NCI-H1436 (cell line): ENCODE measurements around the gene SPPL3.
"Not testable (repeated sequence)": the region's sequence is repeated elsewhere in the genome, so short reads cannot be mapped to it uniquely, and the experiment has no call there.

Experiments used
- DNase-seq: peaks from one replicate; lab custom pipeline; 2025; lab: John Stamatoyannopoulos, UW

The SPPL3 gene, protein sequence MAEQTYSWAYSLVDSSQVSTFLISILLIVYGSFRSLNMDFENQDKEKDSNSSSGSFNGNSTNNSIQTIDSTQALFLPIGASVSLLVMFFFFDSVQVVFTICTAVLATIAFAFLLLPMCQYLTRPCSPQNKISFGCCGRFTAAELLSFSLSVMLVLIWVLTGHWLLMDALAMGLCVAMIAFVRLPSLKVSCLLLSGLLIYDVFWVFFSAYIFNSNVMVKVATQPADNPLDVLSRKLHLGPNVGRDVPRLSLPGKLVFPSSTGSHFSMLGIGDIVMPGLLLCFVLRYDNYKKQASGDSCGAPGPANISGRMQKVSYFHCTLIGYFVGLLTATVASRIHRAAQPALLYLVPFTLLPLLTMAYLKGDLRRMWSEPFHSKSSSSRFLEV

DNA sequence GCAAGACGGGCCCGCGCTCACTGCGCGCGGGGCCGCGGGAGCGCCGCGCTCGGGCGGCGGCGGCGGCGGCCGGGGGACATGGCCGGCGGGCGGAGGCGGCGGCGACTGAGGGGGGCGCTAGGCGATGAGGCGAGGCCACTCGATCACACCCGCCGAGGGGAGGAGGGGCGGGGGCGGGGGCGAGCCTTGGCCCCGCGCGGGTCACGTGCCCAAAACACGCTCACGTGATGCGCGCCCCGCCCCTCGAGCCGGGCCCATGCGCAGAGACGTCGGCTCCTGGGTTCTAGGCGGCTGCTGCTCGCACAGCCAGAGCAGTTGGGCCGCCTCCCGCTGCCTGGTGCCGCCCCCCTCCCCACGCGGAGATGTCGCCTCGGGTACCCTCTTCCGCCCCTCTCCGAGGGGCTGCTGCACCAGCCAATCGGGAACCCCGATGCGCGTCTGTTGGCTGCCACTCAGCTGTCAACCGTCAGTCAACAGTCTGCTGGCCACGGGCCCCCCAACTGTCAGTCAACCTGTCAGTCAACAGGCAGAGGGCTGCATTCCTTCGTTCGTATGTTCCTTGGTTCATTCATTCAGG is at the start of gene SPPL3:
Gene SPPL3 (minus strand): TSS at position 162 of the 577 bp plus-strand sequence. CDS start 491 bp downstream, outside the sequence.
- DNase-seq = peak; percentile 85

DNA sequence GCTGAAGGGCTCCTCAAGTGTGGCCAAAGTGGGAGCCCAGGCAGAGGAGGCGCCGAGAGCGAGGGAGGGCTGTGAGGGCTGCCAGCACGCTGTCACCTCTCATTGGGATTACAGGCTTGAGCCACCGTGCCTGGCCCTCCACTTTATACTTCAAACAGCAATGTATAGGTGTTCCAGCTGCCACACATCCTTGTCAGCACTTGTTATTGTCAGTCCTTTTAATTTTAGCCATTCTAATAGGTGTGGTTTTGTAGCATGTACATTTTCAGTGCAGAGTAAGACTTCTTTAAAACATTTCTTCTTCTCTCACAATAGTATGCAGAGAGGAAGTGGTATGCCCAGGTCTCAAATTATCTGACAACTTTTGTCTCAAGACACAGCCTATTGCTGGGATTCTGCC is 46.6 kb upstream of the SPPL3 start:
- DNase-seq = no peak

DNA sequence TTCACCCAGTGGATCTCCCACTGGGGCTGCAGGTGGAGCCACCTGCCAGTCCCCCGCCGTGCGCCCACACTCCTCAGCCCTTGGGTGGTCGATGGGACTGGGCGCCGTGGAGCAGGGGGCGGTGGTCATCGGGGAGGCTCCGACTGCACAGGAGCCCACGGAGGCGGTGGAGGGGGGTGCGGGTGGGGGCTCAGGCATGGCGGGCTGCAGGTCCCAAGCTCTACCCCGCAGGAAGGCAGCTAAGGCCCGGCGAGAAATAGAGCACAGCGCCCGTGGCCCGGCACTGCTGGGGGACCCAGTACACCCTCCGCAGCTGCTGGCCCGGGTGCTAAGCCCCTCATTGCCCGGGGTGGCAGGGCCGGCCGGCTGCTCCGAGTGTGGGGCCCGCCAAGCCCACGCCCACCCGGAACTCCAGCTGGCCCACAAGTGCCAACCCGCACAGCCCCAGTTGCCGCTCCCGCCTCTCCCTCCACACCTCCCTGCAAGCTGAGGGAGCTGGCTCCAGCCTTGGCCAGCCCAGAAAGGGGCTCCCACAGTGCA is 46.2 kb upstream of the SPPL3 start:
- not testable (repeated sequence) for DNase-seq

DNA sequence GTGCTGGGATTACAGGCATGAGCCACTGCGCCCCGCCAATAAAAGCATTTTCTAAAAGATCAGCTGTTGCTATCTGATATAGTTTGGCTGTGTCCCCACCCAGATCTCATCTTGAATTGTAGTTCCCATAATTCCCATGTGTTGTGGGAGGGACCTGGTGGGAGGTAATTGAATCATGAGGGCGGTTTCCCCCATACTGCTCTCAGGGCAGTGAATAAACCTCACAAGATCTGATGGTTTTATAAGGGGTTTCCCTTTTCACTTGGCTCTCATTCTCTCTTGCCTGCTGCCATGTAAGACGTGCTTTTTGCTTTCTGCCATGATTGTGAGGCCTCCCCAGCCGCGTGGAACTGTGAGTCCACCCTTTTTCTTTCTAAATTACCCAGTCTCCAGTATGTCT is 41.4 kb upstream of the SPPL3 start:
- DNase-seq = not testable (repeated sequence)

DNA sequence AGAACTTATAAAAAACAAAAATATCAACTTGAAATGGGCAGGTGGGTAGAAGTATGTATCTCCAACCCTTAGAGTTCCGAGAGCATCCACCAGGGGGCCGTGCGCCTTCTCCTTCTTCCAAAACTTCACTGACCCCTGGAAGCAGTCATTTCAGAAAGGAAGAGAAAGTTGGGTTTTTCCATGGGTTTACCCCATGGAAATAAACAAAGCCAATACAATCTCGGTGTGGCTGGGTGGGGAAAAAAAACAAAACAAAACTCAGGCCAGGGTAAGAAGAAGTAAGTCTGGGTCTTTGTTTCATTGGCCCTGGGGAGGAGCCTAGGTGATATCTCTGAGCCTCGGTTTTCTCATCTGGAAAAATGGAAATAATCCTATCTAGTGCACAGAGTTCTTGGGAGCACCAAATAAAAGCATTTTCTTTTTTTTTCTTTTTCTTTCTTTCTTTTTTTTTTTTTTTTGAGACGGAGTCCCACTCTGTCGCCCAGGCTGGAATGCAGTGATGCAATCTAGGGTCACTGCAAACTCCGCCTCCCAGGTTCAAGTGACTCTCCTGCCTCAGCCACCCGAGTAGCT is 40.6 kb upstream of the SPPL3 start:
- DNase-seq = no peak

DNA sequence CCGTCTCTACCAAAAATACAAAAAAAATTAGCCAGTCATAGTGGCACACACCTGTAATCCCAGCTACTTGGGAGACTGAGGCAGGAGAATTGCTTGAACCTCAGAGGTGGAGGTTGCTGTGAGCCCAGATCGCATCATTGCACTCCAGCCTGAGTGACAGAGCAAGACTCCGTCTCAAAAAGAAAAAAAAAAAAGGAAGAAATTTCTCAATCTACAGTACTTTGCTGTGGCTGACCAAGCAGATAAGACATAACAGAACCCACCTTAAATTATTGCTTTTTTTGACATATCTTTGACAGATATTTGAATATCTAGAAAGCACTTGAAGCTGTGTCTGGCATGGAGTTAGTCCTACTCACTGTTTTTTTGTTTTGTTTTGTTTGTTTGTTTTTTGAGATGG is 39.3 kb upstream of the SPPL3 start:
- DNase-seq = no peak

DNA sequence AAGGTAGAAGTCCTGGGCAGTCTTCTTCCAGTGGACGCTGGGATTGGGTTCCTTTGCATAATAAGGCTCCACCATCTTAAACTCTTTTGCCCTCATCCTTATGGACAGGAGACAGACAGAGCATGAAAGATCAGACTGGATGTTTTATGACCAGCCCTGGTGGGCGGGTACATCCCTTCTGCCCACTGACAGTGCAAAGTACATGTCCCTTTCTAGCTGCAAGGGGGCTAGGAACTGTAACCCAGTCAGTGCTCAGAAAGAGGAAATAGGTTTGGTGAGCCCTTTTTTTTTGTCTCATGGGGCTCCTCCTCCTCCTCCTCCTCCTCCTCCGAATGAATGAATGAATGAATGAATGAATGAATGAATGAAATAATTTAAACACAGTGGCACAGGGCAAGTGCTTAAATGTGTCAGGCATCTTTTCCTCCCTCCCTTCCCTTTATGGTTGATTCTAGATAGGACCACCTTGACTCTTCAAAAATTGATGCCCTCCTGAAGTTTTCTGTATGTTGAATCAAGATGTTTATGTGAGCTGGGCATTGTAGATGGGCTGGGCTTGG is 37.8 kb upstream of the SPPL3 start:
- DNase-seq = no peak

DNA sequence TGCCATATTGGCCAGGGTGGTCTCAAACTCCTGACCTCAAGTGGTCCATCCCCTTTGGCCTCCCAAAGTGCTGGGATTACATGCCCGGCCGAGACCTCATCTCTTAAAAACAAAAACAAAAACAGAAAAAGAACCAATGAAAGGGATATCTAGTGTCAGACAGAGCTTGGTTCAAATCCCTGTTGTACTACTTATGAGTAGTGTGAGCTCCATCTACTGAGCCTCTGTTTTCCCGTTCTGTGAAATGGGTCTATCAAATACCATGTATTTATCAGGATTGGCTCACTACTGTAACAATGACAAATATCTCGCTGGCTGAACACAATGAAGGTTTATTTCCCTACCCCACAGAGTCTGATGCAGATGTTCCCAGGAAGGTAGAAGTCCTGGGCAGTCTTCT is 37.3 kb upstream of the SPPL3 start:
- DNase-seq = no peak

DNA sequence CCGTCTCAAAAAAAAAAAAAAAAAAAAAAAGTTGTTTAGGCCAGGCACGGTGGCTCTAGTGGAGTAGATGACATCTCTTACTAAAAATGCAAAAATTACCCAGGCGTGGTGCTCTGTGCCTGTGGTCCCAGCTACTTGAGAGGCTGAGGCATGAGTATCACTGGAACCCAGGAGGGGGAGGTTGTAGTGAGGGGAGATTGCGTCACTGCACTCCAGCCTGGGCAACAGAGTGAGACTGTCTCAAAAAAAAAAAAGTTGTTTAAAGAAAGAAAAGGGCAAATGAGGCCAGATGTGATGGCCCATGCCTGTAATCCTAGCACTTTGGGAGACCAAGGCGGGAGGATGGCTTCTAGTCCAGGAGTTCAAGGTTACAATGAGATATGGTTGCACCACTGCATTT is 36.6 kb upstream of the SPPL3 start:
- no peak for DNase-seq

DNA sequence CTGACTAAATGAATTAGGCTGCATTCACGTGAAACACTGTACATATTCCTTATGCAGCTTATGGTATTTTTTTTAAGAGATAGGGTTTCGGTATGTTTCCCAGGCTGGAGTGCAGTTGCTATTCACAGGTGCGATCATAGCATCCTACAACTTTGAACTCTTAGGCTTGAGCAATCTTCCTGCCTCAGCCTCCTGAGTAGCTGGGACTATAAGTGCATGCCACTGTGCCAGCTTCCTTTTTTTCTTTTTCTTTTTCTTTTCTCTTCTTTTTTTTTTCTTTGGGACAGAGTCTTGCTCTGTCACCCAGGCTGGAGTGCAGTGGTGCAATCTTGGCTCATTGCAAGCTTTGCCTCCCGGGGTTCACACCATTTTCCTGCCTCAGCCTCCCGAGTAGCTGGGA is 35.8 kb upstream of the SPPL3 start:
- DNase-seq = no peak

DNA sequence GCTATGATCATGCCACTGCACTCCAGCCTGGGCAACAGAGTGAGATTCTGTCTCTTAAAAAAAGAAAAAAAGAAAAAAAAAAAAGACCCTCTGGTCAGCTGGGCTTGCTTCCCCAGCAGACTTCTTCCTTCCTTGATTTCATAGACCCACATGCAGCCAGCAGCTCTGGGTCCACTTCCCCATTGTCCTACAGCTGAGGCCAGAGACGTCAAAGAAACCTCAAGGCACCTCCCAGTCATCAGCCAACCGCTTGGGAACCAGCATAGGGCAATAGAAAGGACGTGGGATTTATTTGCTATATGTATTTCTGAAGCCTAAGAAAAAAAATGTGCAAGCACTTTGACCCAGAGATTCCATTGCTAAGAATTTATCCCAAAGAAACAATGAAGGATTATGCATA is 35.4 kb upstream of the SPPL3 start:
- DNase-seq = no peak

DNA sequence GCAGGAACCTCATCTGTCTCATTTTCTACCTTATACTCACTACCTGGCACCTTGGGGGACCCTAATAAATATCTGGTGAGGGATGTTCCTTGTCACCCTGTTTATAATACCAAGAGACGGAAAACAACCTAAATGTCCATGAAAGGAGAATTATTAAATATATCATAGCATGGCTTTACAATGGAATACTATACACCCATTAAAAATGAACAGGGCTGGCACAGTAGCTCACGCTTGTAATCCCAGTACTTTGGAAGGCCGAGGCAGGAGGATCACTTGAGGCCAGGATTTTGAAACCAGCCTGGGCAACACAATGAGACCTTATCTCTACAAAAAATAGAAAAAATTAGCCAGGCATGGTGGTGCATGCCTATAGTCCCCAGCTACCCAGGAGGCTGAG is 34.3 kb upstream of the SPPL3 start:
- no peak for DNase-seq

DNA sequence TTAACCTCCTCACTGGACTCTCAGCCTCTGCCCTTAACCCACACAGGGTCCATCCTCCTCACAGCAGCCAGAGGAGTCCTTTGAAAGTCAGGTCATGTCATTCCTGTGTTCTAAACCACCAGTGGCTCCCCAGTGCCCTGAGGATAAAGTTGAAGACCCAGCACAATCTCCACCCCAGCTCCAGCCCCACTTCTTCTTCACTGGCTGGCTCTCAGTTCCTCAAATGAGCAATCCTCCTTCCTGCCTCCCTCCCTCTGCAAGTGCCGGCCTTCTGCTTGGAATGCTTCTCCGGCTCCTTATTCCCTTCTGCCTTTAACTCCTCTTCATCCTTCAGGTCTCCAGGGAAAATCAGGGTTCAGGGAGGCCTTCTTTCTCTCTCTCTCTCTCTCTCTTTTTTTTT is 32.0 kb upstream of the SPPL3 start:
- DNase-seq = no peak

DNA sequence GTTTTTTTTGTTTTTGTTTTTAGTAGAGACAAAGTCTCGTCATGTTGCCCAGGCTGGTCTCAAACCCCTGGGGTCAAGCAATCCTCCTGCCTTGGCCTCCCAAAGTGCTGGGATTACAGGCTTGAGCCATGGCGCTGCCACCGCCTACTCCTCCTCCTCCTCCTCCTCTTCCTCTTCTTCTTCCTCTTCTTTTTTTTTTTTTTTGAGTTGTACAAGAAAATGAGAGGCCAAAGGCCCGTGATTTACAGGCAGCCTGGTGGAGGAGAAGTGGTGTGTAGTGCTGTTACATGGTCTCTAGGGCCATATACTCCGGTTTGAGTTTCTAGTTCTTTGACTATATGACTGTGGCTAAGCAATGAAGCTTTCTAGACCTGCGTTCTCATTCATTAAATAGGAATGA is 29.6 kb upstream of the SPPL3 start:
- DNase-seq = no peak

DNA sequence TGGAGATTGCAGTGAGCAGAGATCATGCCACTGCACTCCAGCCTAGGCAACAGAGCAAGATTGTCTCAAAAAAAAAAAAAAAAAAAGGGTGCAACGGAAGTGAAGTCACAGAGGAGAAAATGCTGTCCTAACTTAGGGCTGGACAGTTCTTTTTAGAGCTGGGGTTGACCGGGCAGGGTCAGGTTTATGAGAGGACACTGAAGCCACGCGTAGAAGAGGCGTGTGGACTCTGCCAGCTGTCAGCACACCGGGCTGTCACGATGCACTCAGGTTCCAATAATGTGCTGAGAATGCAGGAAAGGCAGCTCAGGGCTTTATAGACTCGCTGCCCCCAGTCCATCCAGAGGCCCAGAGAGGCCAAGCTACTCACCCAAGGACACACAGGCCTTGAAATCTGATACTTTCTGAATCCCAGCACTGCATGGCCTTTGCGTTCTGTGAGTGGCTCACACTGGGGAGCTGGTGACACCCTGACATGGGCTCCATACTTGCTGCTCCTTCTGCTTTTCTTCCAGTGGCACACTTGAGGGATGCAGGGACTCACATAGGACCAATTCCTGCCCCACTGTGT is 28.9 kb upstream of the SPPL3 start:
- DNase-seq = no peak

DNA sequence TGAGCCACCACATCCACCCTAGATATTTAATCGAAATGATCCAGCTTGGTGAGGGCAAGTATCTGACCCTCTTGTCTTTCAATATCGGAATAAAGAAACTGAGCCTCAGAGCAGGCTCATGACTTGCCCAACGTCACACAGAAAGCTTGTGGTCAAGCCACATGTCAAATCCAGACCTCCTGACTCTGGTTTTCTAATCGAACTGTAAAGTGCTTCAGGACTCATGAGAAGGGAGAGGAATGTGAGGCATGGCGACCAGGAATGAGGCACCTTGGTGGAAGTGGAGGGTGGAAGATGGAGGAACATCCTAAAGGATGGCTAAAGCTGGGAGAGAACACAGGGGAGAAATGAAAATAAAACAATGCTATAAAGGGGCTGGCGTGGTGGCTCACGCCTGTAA is 27.9 kb upstream of the SPPL3 start:
- DNase-seq = no peak

DNA sequence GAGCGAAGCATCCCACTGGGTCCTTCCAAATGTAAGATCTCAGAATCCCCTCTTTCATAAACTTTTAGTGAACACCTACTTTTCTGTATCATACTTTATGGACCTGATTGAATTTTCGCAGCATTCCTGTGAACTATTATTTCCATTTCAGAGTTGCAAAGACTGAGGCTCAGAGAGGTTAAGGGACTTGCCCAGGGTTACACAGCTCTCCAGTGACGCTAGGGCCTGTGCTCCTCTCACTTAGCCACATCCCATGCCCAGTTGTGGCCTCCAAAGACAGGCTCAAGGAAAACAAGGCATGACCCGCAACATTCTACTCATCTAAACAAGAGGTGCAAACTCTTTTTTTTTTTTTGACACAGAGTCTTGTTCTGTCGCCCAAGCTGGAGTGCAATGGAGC is 25.9 kb upstream of the SPPL3 start:
- DNase-seq = no peak

DNA sequence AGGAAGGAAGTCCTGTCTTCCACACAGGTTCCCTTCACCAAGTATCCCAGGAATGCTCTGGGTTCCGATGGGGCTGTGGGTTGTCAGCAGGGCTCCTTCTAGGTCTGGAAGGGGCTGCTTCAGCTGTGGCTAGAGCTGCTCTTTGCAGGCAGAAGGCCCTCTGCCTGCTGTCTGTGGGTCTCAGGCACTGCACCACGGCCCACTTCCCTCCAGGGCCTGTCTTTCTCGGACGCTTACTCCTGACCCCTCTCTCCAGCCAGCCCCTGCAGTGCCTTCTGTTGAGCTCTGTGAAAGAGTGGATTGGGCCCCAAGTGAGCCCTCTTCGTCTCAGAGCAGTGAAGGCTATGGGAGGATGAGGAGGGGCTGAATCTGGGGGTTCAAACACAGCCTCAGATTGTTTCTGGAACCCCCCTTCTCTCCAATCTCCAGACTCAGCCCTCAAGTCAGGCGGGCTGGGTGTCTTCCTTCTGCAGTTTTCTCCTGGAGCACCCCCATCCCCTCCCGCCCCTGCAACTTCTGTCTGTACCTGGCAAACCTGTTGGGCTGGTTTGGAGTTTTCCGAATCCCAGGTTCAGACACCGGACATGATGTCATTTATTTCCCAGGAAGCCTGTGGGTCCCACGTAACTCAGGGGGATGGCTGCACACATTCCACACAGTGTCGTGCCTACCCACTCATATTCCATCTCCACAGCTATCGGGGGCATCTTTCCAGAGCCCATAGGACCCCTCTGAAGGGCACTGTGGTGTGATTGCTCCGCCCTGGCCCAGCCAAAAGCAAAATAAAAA is 24.9 kb upstream of the SPPL3 start:
- no peak for DNase-seq

DNA sequence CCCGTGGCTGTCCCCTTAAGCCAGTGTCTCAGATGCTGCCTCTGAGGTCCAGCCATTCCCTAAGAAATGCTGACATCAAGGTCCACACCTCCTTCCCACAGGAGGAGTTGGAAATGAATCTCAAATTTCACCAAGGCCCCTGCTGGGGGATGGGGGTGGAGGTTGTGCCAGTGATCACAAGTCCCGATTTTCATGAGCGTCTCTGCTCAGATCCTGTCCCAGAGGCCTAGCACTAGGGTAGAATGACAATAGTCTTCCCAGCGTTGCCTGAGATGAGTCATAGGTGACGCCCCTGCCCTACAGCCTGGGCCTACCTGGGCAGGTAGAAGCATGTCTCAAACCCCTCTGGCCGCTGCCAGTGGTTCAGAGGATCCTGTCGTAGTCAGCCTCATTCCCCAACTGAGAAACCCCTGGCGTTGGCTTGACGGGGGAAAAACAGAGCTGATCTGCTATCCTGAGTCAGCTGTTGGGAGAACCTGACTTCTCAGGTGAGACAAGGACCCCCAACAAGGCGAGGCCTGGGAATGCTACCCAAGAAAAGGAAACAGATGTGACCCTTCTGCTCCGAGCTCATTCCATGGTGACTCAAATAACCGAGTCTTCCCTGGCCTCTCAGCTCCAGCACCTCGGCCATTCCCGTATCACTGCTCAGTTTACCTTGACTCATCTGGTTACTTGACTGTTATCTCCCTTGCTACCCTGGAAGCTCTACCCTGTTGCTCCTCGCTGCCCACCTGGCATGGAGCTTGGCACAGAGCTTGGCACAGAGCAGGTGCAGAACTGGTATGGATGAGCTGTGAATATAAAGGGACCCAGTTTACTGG is 21.8 kb upstream of the SPPL3 start:
- no peak for DNase-seq

DNA sequence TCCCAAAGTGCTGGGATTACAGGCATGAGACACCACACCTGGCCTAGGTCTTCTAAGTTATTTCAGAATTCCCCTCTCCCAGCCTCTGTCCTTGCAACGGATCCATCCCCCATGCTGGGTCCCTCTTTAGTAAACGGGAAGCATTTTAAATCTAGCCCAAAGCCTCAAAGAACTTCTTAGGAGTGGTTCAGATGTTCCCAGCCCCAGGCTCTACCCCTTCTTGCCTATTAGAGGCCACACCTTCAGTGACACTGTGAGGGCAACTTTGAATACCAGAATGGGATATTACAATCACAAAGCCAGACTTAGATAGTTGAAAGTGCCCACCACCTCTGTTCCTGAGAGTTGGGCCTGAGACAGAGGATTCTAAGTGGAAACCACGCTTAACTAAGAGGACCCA is 18.1 kb upstream of the SPPL3 start:
- no peak for DNase-seq

DNA sequence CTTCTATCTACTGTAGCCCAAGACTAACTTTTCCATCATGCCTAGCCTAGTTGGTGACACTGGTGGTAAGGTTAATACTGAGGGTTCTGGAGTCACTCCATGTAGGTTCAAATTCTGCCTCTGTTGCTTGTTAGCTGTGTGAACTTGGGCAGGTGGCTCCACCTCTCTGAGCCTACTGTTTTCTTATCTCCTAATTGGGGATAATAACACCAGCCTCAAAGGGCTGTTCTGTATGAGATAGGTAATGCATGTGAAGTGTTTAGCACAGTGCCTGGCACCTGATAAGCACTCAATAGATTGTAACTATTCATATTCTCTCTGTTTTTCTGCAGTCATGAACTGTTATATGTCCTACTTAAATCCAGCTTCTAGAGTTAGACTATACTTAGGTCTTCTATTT is 17.5 kb upstream of the SPPL3 start:
- no peak for DNase-seq
